HG03064 (cell line): ENCODE data around the gene JADE3.
A peak's percentile ranks its signal among the peaks of the same experiment; 100 is the strongest.

Experiments
- ATAC-seq: cut with Tn5 transposase; IDR thresholded peaks from one replicate; pipeline ENCODE4 v1.9.1; 2021; ENCODE audit warnings: low read depth; ENCODE audit not compliant: unreplicated experiment

The JADE3 gene

GRCh38 chrX:46912098-46912602 is at the start of gene JADE3:
Gene JADE3 (plus strand): TSS chrX:46912421. CDS start chrX:46984895, 72,474 bp downstream.
- ATAC-seq = no peak

GRCh38 chrX:46863072-46863471 is 49.1 kb upstream of the JADE3 start:
- no peak for ATAC-seq

GRCh38 chrX:46864606-46865005 is 47.6 kb upstream of the JADE3 start:
- ATAC-seq = no peak

GRCh38 chrX:46865281-46865680 is 46.9 kb upstream of the JADE3 start:
- no peak for ATAC-seq

GRCh38 chrX:46866726-46867125 is 45.5 kb upstream of the JADE3 start:
- ATAC-seq = no peak

- no peak for ATAC-seq
Observed at GRCh38 chrX:46873746-46874145, 38.5 kb upstream of the JADE3 start.

GRCh38 chrX:46876901-46877300 is 35.3 kb upstream of the JADE3 start:
- ATAC-seq = no peak

GRCh38 chrX:46882266-46882665 is 30.0 kb upstream of the JADE3 start:
- no peak for ATAC-seq

- ATAC-seq = no peak
Observed at GRCh38 chrX:46884799-46885198, 27.4 kb upstream of the JADE3 start.

- no peak for ATAC-seq
Observed at GRCh38 chrX:46898207-46898606, 14.0 kb upstream of the JADE3 start.

GRCh38 chrX:46903458-46904242 is 8.6 kb upstream of the JADE3 start:
- peak; percentile 86 for ATAC-seq

GRCh38 chrX:46904626-46905025 is 7.6 kb upstream of the JADE3 start:
- no peak for ATAC-seq

GRCh38 chrX:46910415-46910814 is 1.8 kb upstream of the JADE3 start:
- no peak for ATAC-seq

GRCh38 chrX:46912603-46913491 is 626 bp downstream of the JADE3 start:
- no peak for ATAC-seq

- no peak for ATAC-seq
Observed at GRCh38 chrX:46913667-46914066, 1.4 kb downstream of the JADE3 start.

- ATAC-seq = no peak
Observed at GRCh38 chrX:46916273-46916672, 4.1 kb downstream of the JADE3 start.

- no peak for ATAC-seq
Observed at GRCh38 chrX:46917622-46918021, 5.4 kb downstream of the JADE3 start.

GRCh38 chrX:46918434-46918833 is 6.2 kb downstream of the JADE3 start:
- ATAC-seq = no peak

GRCh38 chrX:46920235-46920634 is 8.0 kb downstream of the JADE3 start:
- no peak for ATAC-seq

- ATAC-seq = no peak
Observed at GRCh38 chrX:46922611-46923010, 10.4 kb downstream of the JADE3 start.

- no peak for ATAC-seq
Observed at GRCh38 chrX:46927718-46928117, 15.5 kb downstream of the JADE3 start.
